BE2C (cell line): ENCODE data around the gene CXCL17.
A peak's percentile ranks its signal among the peaks of the same experiment; 100 is the strongest.

Source experiments
- DNase-seq: peaks from one replicate; pipeline ENCODE4 v3.0.0-alpha.2; 2020
- H3K27me3 ChIP-seq: fragments of 250-450 bp; sonication (Bioruptor Pico); 2 replicates; pipeline ENCODE4 v1.5.1; 2020; ENCODE audit warnings: mild to moderate bottlenecking
- H3K36me3 ChIP-seq: fragments of 250-450 bp; sonication (Bioruptor Pico); 2 replicates; pipeline ENCODE4 v1.5.1; 2020; ENCODE audit warnings: mild to moderate bottlenecking
- H3K4me1 ChIP-seq: fragments of 250-450 bp; sonication (Bioruptor Pico); 2 replicates; pipeline ENCODE4 v1.5.1; 2020
- H3K4me3 ChIP-seq: 2 replicates; pipeline ENCODE4 v1.5.1; 2011; ENCODE audit warnings: low read depth, low read length
- H3K9me3 ChIP-seq: fragments of 250-450 bp; sonication (Bioruptor Pico); 2 replicates; pipeline ENCODE4 v1.5.1; 2020
- TF ChIP-seq, protein P1 (sequence below): IDR thresholded peaks from 2 replicates; pipeline ENCODE4 v1.5.1; 2012; ENCODE audit warnings: mild to moderate bottlenecking, low read depth, low read length

CXCL17 gene

GRCh38 chr19:42420055-42420544 lies 22.6 kb downstream of the CXCL17 start:
- Histone ChIP-seq H3K27me3 (no peaks in the 10 kb centered on the region), H3K4me3 (no peak overlapping the region), H3K9me3 (no peaks in the 10 kb centered on the region; the same call in 1 of the 2 replicates), H3K36me3 (no peaks in the 10 kb centered on the region), H3K4me1 (no peaks in the 10 kb centered on the region)
- TF ChIP-seq, protein P1, sequence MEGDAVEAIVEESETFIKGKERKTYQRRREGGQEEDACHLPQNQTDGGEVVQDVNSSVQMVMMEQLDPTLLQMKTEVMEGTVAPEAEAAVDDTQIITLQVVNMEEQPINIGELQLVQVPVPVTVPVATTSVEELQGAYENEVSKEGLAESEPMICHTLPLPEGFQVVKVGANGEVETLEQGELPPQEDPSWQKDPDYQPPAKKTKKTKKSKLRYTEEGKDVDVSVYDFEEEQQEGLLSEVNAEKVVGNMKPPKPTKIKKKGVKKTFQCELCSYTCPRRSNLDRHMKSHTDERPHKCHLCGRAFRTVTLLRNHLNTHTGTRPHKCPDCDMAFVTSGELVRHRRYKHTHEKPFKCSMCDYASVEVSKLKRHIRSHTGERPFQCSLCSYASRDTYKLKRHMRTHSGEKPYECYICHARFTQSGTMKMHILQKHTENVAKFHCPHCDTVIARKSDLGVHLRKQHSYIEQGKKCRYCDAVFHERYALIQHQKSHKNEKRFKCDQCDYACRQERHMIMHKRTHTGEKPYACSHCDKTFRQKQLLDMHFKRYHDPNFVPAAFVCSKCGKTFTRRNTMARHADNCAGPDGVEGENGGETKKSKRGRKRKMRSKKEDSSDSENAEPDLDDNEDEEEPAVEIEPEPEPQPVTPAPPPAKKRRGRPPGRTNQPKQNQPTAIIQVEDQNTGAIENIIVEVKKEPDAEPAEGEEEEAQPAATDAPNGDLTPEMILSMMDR, result peak; percentile 60
- no peak for DNase-seq

- no peak for DNase-seq
- Histone ChIP-seq H3K27me3 (no peaks in the 10 kb centered on the region), H3K4me3 (no peak overlapping the region), H3K36me3 (no peaks in the 10 kb centered on the region), H3K4me1 (no peaks in the 10 kb centered on the region), H3K9me3 (no peaks in the 10 kb centered on the region; the same call in 1 of the 2 replicates)
- TF ChIP-seq, protein P1, result no peak
These were observed 23.4 kb downstream of the CXCL17 start for GRCh38 chr19:42419309-42419708.

- TF ChIP-seq, protein P1, result no peak
- DNase-seq, result no peak
- Histone ChIP-seq H3K4me1 (peaks cover 9% of the 10 kb centered on the region), H3K4me3 (no peak overlapping the region), H3K27me3 (no peaks in the 10 kb centered on the region), H3K9me3 (no peaks in the 10 kb centered on the region), H3K36me3 (no peaks in the 10 kb centered on the region)
These were observed 30.1 kb downstream of the CXCL17 start for GRCh38 chr19:42412661-42413076.

DNA sequence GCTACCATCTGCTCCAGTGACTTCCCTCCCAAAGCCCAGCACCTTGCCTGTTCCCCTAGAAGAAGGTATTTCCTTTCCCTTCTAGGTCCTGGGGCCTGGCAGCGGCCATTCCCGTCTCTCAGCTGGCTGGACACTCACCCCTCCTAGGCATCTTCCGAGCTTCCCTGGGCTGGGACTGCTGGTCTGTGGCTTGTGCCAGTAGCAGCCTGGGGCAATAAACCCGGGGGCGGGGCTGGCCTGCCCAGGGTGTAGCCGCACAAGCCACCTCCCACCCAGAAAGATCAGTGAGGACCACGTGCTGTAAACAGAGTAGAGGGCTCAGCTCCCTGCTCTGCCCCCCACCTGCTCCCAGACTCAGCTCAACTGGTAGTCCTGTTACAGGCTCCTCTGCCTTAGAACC lies 30.5 kb downstream of the CXCL17 start:
- peak; percentile 81 for DNase-seq
- H3K4me1 ChIP-seq, result peaks cover 9% of the 10 kb centered on the region
- H3K36me3 ChIP-seq, result no peaks in the 10 kb centered on the region
- TF ChIP-seq, protein P1, result no peak
- no peaks in the 10 kb centered on the region for H3K27me3 ChIP-seq
- H3K4me3 ChIP-seq, result no peak overlapping the region
- H3K9me3 ChIP-seq, result no peaks in the 10 kb centered on the region

- no peaks in the 10 kb centered on the region for H3K27me3 ChIP-seq
- H3K9me3 ChIP-seq, result no peaks in the 10 kb centered on the region
- no peak overlapping the region for H3K4me3 ChIP-seq
- DNase-seq, result no peak
- no peaks in the 10 kb centered on the region for H3K36me3 ChIP-seq
- TF ChIP-seq, protein P1, result no peak
- peaks cover 9% of the 10 kb centered on the region for H3K4me1 ChIP-seq
These were observed 31.1 kb downstream of the CXCL17 start for GRCh38 chr19:42411581-42412178.

- no peak for DNase-seq
- TF ChIP-seq, protein P1, result no peak
- H3K4me1 ChIP-seq, result peaks cover 9% of the 10 kb centered on the region
- no peaks in the 10 kb centered on the region for H3K36me3 ChIP-seq
- no peaks in the 10 kb centered on the region for H3K27me3 ChIP-seq
- no peaks in the 10 kb centered on the region for H3K9me3 ChIP-seq
- no peak overlapping the region for H3K4me3 ChIP-seq
These were observed 32.4 kb downstream of the CXCL17 start for GRCh38 chr19:42410371-42410770.
